Colonic mucosa (tissue), 4 donors: ENCODE data around the gene FHIT. TPM values are rescaled to one million over a fixed set of nuclear protein-coding genes. Genes with fewer than 3 reads are reported as not detected.

ENCODE experiments used
- DNase-seq: peaks from one replicate; pipeline ENCODE4 v3.0.0-alpha.2; 2020
- H3K27ac ChIP-seq: fragments of 200-600 bp; one replicate; pipeline ENCODE4 v1.8.0; 2021
- H3K27me3 ChIP-seq: fragments of 200-600 bp; one replicate; pipeline ENCODE4 v1.8.0; 2021
- H3K36me3 ChIP-seq: fragments of 200-600 bp; one replicate; pipeline ENCODE4 v1.8.0; 2021
- H3K4me1 ChIP-seq: fragments of 200-600 bp; one replicate; pipeline ENCODE4 v1.8.0; 2021; ENCODE audit warnings: mild to moderate bottlenecking
- H3K4me3 ChIP-seq: fragments of 200-600 bp; one replicate; pipeline ENCODE4 v1.8.0; 2021
- H3K9ac ChIP-seq, 2 donors: one replicate each; pipeline ENCODE4 v1.7.0; 2013; ENCODE audit warnings: control low read depth in 2 of 2, low read depth in 2 of 2, low read length in 2 of 2
- H3K9me3 ChIP-seq: fragments of 200-600 bp; one replicate; pipeline ENCODE4 v1.8.0; 2021
- CTCF ChIP-seq: fragments of 200-600 bp; IDR thresholded peaks from one replicate; pipeline ENCODE4 v1.8.0; 2022; ENCODE audit warnings: antibody characterized with exemption, mild to moderate bottlenecking
- intact Hi-C: fragments of 100-400 bp; cut with DNase I; formaldehyde crosslinking; loops from one replicate; pipeline ENCODE4 v1.14.1; 2022
- total RNA-seq, 2 donors: library from RNA; stranded (reverse); fragmentation: NEBNext Ultra II Directional in 1 of 2; extraction: Animal tissue kit (Norgen Biotek cat#: 25700) in 1 of 2; gene quantifications; one replicate each; pipeline ENCODE4 v1.2.1, GENCODE V29; 2021
- donor health status: healthy.
- donor health status: DM: no; HTN: no; CAD: no.
- donor health status: DM: no; HTN: no; CAD: no.

The FHIT gene
- total RNA-seq, 2 donors from 2014 or later = 7.7 to 9.4 TPM

DNA sequence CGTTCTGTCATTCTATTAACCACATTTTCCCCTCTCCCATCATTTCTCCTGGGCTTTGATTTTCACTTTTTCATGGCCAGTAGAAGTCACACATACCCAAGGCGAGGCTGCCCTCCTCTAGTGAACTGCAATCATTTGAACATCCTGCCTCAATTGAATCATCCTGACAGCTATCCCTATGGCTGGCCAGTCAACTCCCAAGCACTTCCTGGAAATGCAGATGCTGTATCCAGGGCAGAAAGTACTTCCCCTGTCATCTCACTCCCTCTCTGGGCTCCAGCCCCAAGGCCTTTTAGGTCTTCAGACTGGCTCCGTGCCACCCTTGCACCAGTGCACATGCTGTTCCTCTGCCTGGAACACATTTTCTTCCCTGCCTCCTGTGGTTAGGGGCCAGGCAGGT is 1463.1 kb downstream of the FHIT start:
- Histone ChIP-seq H3K9me3 (no peaks in the 10 kb centered on the region), H3K27ac (no peak overlapping the region), H3K4me1 (no peaks in the 10 kb centered on the region), H3K27me3 (no peaks in the 10 kb centered on the region), H3K36me3 (no peaks in the 10 kb centered on the region), H3K9ac (no peak overlapping the region), H3K4me3 (no peak overlapping the region)
- no peak for DNase-seq
- TF ChIP-seq CTCF = no peak
- intact Hi-C loops = no loop called here

DNA sequence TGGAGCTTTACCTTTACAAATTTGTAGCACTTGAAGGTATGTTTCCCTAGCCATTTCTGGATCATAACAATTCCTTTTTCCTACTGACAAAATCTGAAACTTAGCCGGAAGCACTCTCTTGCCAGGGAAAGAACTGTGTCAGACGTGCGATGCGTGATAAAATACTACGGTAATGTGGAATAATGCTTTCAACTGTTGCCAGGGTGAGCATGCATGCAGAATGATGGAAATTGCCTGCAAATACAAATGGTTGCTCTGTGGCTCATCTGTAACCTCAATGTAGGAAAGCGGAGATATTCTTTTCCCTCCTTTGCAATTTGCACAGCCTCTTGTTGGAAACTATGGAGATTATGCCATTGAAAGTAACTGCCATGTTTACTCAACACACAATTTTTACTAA is 1464.9 kb downstream of the FHIT start:
- no peak overlapping the region for H3K27ac ChIP-seq
- no peaks in the 10 kb centered on the region for H3K36me3 ChIP-seq
- DNase-seq = no peak
- intact Hi-C loops = no loop called here
- H3K9me3 ChIP-seq = no peaks in the 10 kb centered on the region
- H3K4me3 ChIP-seq = no peak overlapping the region
- no peaks in the 10 kb centered on the region for H3K4me1 ChIP-seq
- TF ChIP-seq CTCF = no peak
- H3K27me3 ChIP-seq = no peaks in the 10 kb centered on the region
- H3K9ac ChIP-seq = no peak overlapping the region

- intact Hi-C loops = no loop called here
- DNase-seq = no peak
- H3K4me3 ChIP-seq = no peak overlapping the region
- no peak overlapping the region for H3K27ac ChIP-seq
- H3K36me3 ChIP-seq = no peaks in the 10 kb centered on the region
- H3K27me3 ChIP-seq = no peaks in the 10 kb centered on the region
- TF ChIP-seq CTCF = no peak
- no peaks in the 10 kb centered on the region for H3K9me3 ChIP-seq
- H3K9ac ChIP-seq = no peak overlapping the region
- no peaks in the 10 kb centered on the region for H3K4me1 ChIP-seq
Measured at GRCh38 chr3:59784164-59784563, 1467.1 kb downstream of the FHIT start.

- Histone ChIP-seq H3K4me1 (no peaks in the 10 kb centered on the region), H3K4me3 (no peak overlapping the region), H3K9ac (no peak overlapping the region), H3K27me3 (no peaks in the 10 kb centered on the region), H3K36me3 (no peaks in the 10 kb centered on the region), H3K9me3 (no peaks in the 10 kb centered on the region), H3K27ac (no peak overlapping the region)
- no peak for DNase-seq
- no peak for TF ChIP-seq CTCF
- intact Hi-C loops = no loop called here
Measured at GRCh38 chr3:59783468-59783988, 1467.7 kb downstream of the FHIT start.

DNA sequence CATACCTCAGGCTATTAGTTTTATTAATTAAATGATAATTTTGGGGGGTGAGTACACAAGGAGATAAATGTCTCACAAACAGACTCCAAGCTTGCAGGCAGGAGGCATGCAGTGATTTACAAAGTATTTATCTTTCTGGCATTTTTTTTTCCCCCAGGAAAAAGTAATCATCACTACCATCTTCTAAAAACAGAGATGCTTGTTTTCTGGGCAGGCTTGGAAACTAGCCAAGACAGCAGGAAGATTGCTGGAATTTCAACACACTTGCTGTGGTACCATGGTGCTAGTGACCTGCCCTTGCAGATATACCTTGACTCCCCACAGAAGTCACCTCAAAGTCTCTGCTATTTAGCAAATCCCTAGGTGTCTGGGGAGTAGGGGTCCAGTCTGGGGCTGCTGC is 1468.6 kb downstream of the FHIT start:
- no peaks in the 10 kb centered on the region for H3K4me1 ChIP-seq
- no peak for TF ChIP-seq CTCF
- H3K9ac ChIP-seq = no peak overlapping the region
- no peak overlapping the region for H3K27ac ChIP-seq
- intact Hi-C loops = no loop called here
- H3K4me3 ChIP-seq = no peak overlapping the region
- H3K27me3 ChIP-seq = no peaks in the 10 kb centered on the region
- no peak for DNase-seq
- H3K9me3 ChIP-seq = no peaks in the 10 kb centered on the region
- H3K36me3 ChIP-seq = no peaks in the 10 kb centered on the region

GRCh38 chr3:59780209-59780608 is 1471.0 kb downstream of the FHIT start:
- Histone ChIP-seq H3K9me3 (no peaks in the 10 kb centered on the region), H3K36me3 (no peaks in the 10 kb centered on the region), H3K4me1 (no peaks in the 10 kb centered on the region), H3K9ac (no peak overlapping the region), H3K27me3 (no peaks in the 10 kb centered on the region), H3K27ac (no peak overlapping the region), H3K4me3 (no peak overlapping the region)
- no peak for DNase-seq
- no peak for TF ChIP-seq CTCF
- intact Hi-C loops = no loop called here
